Osteocyte (in vitro differentiated cells): ENCODE results near the gene RAB43. TPM values are rescaled to one million over a fixed set of nuclear protein-coding genes. Genes with fewer than 3 reads are reported as not detected.
A peak's percentile ranks its signal among the peaks of the same experiment; 100 is the strongest.
"Not testable (repeated sequence)": the region's sequence is repeated elsewhere in the genome, so short reads cannot be mapped to it uniquely, and the experiment has no call there.

Experiments
- DNase-seq: peaks from one replicate; pipeline ENCODE4 v3.0.0; 2021; ENCODE audit warnings: mixed read lengths; ENCODE audit not compliant: unreplicated experiment; ENCODE audit errors: extremely low spot score
- H3K27ac Mint-ChIP-seq: one replicate; pipeline ENCODE4 v1.8.0; 2021; ENCODE audit warnings: mild to moderate bottlenecking, mixed read lengths; ENCODE audit not compliant: unreplicated experiment
- H3K27me3 Mint-ChIP-seq: one replicate; pipeline ENCODE4 v1.8.0; 2021; ENCODE audit warnings: mixed read lengths; ENCODE audit not compliant: unreplicated experiment
- H3K36me3 Mint-ChIP-seq: one replicate; pipeline ENCODE4 v1.8.0; 2021; ENCODE audit warnings: mixed read lengths; ENCODE audit not compliant: unreplicated experiment
- H3K4me1 Mint-ChIP-seq: one replicate; pipeline ENCODE4 v1.8.0; 2021; ENCODE audit warnings: mixed read lengths; ENCODE audit not compliant: unreplicated experiment
- H3K4me3 Mint-ChIP-seq: one replicate; pipeline ENCODE4 v1.8.0; 2021; ENCODE audit warnings: mild to moderate bottlenecking, moderate library complexity, mixed read lengths; ENCODE audit not compliant: unreplicated experiment
- H3K9me3 Mint-ChIP-seq: one replicate; pipeline ENCODE4 v1.8.0; 2021; ENCODE audit warnings: mixed read lengths; ENCODE audit not compliant: unreplicated experiment
- long read RNA-seq: library from polyadenylated mRNA; unstranded; transcript quantifications from one replicate; pipeline ENCODE4 v2.0.0, GENCODE V29; 2021
- total RNA-seq: library from RNA; stranded (reverse); gene quantifications from 2 replicates; pipeline ENCODE4 v1.2.1, GENCODE V29; 2021
- TF ChIP-seq, protein P1 (sequence below): fragments of 200-600 bp; sonication (generic); IDR thresholded peaks from 2 replicates; pipeline ENCODE4 v1.5.0; 2021; ENCODE audit warnings: antibody characterized with exemption, mild to moderate bottlenecking, moderate library complexity

The RAB43 gene
- 16.7 and 23.2 TPM in 2 replicates for total RNA-seq
- long read RNA-seq, result 0 reads

DNA sequence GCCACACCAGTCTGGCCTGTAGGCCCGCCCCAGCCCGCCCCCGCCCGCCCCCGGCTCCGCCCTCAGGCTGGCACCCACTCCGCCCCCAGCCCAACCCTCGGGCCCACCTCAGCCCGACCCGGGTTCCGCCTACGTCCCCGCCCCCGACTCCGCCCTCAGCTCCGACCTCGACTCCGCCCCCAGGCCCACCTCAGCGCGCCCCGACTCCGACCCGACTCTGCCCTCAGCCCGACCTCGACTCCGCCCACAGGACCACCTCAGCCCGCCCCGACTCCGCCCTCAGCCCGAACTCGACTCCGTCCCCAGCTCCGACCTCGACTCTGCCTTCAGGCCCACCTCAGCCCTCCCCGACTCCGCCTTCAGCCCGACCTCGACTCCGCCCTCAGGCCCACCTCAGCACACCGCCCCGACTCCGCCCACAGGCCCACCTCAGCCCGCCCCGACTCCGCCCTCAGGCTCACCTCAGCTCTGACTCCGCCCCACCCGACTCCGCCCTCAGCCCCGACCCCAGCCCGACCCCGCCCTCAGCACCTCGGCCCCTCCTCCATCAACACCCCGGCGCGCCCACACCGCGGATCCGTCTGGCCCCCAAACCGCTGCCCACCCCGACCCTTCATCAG, at the start of gene RAB43:
Gene RAB43 (minus strand): TSS at position 13 of the 620 bp plus-strand sequence. CDS start 315 bp downstream, outside the sequence.
- Mint-ChIP-seq H3K9me3 (no peaks in the 10 kb centered on the region), H3K27ac (peak within 1 kb of the TSS; percentile 88), H3K36me3 (peaks cover 5% of the 10 kb centered on the region), H3K4me3 (peak within 1 kb of the TSS; percentile 85), H3K27me3 (no peaks in the 10 kb centered on the region), H3K4me1 (peaks cover 28% of the 10 kb centered on the region)
- TF ChIP-seq, protein P1, sequence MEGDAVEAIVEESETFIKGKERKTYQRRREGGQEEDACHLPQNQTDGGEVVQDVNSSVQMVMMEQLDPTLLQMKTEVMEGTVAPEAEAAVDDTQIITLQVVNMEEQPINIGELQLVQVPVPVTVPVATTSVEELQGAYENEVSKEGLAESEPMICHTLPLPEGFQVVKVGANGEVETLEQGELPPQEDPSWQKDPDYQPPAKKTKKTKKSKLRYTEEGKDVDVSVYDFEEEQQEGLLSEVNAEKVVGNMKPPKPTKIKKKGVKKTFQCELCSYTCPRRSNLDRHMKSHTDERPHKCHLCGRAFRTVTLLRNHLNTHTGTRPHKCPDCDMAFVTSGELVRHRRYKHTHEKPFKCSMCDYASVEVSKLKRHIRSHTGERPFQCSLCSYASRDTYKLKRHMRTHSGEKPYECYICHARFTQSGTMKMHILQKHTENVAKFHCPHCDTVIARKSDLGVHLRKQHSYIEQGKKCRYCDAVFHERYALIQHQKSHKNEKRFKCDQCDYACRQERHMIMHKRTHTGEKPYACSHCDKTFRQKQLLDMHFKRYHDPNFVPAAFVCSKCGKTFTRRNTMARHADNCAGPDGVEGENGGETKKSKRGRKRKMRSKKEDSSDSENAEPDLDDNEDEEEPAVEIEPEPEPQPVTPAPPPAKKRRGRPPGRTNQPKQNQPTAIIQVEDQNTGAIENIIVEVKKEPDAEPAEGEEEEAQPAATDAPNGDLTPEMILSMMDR, result no peak
- DNase-seq, result peak; percentile 95

DNA sequence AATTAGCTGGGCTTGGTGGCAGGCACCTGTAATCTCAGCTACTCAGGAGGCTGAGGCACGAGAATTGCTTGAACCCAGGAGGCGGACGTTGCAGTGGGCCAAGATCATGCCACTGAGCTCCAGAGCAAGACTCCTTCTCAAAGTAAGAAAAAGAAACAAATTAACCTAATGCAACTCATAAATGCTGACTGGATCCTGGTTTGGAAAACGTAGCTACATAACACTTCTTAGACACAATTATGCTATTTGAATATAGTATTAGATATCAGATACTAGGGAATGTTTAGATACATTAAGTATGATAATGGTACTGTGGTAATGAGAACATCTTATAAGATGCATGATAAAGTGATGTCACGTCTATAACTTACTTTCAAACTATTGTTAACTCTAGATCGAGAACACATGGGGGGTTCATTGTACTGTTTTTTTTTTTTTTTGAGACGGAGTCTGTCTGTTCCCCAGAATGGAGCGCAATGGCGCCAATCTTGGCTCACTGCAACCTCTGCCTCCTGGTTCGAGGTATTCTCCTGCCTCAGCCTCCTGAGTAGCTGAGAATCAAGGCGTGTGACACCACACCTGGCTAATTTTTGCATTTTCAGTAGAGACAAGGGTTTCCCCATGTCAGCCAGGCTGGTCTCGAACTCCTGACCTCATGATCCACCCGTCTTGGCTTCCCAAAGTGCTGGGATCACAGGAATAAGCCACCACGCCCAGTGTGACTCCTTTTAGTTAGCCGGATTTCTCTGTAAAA, 45.2 kb upstream of the RAB43 start:
- no peak for DNase-seq
- no peaks in the 10 kb centered on the region for H3K27me3 Mint-ChIP-seq
- no peaks in the 10 kb centered on the region for H3K9me3 Mint-ChIP-seq
- H3K27ac Mint-ChIP-seq, result no peak overlapping the region
- H3K4me3 Mint-ChIP-seq, result no peak overlapping the region
- TF ChIP-seq, protein P1, result no peak
- peaks cover 16% of the 10 kb centered on the region for H3K4me1 Mint-ChIP-seq
- H3K36me3 Mint-ChIP-seq, result peaks cover 40% of the 10 kb centered on the region

DNA sequence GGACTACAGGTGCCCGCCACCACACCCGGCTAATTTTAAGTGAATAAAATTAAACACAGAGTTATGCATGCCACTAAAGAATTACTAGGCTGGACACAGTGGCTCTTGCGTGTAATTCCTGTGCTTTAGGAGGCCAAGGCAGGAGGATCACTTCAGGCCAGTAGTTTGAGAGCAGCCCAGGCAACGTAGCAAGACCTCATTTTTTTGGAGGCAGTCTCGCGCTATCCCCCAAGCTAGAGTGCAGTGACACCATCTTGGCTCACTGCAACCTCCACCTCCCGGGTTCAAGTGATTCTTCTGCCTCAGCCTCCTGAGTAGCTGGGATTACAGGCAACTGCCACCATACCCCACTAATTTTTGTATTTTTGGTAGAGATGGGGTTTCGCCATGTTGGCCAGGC, 44.0 kb upstream of the RAB43 start:
- Mint-ChIP-seq H3K36me3 (peaks cover 32% of the 10 kb centered on the region), H3K4me1 (peaks cover 18% of the 10 kb centered on the region)
- H3K4me3 Mint-ChIP-seq, H3K9me3 Mint-ChIP-seq, H3K27me3 Mint-ChIP-seq, DNase-seq, H3K27ac Mint-ChIP-seq: not testable (repeated sequence)

DNA sequence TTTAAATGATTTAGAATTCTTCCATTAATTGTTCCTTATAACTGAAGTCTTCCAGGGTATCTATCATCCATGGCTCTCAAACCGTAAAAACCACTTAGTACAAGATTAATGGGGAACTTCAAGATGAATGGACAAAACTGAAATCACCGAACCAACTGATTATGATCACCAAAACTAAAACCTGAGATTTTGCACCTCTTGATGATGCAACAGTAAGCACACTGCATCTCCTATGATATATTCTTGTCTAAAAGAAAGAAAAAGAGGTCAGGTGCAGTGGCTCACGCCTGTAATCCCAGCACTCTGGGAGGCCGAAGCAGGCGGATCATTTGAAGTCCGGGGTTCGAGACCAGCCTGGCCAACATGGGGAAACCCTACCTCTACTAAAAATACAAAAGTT, 42.9 kb upstream of the RAB43 start:
- no peaks in the 10 kb centered on the region for H3K27me3 Mint-ChIP-seq
- TF ChIP-seq, protein P1, result no peak
- H3K36me3 Mint-ChIP-seq, result peaks cover 22% of the 10 kb centered on the region
- H3K4me3 Mint-ChIP-seq, result no peak overlapping the region
- peaks cover 24% of the 10 kb centered on the region for H3K4me1 Mint-ChIP-seq
- no peaks in the 10 kb centered on the region for H3K9me3 Mint-ChIP-seq
- DNase-seq, result no peak
- no peak overlapping the region for H3K27ac Mint-ChIP-seq

DNA sequence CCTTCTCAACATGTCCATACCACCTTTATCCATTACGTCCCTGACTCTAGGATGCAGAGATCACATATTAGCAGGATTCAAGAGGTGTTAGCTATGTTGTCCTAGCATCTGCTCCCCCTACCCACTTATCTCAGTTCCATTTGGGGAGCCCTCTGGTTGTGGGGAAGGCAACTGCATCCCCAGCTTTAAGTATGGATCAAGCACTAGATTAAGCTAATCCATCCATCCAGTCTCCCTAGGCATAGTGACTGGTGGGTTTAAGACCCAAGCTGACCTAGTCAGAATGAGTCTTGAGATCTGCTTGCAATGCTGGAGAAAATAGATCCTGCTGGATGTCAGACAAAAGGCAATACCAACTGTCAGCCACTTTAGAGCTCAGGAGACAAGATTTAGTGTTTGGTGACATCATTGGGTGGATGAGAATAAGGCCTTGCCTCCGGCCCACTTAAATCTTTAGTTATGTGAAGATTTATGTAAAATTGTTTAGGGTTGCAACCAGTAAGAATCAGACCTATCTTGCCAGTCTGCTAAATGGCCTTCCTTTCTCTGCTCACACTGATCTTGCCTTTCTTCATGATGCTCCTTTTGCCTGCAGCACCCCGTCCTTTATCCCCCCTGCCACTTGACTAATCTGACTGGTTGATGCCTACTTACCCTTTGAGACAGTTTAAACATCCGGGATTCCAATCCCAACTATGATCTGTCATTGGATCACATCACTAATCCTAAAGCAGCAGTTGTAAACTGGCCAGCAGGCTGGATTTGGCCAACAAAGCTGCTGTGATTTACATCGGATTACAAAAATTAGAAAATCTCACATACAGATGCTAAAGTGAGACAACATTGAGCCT, 41.4 kb upstream of the RAB43 start:
- H3K4me3 Mint-ChIP-seq, result peak overlapping the region; percentile 84
- H3K9me3 Mint-ChIP-seq, result no peaks in the 10 kb centered on the region
- peak overlapping the region; percentile 100 for H3K27ac Mint-ChIP-seq
- peaks cover 35% of the 10 kb centered on the region for H3K4me1 Mint-ChIP-seq
- no peak for DNase-seq
- TF ChIP-seq, protein P1, result peak; percentile 19
- H3K36me3 Mint-ChIP-seq, result peaks cover 20% of the 10 kb centered on the region
- H3K27me3 Mint-ChIP-seq, result no peaks in the 10 kb centered on the region
